GM10266 (cell line): ENCODE data around the gene RSBN1L.

Experiments
- DNase-seq: peaks from one replicate; pipeline ENCODE4 v3.0.0; 2012; ENCODE audit errors: extremely low spot score
- TF ChIP-seq, protein P1 (sequence below): IDR thresholded peaks from 2 replicates; pipeline ENCODE4 v1.5.1; 2012; ENCODE audit warnings: mild to moderate bottlenecking, low read depth; ENCODE audit not compliant: control insufficient read depth, insufficient read depth; ENCODE audit errors: missing control alignments

Gene RSBN1L

DNA sequence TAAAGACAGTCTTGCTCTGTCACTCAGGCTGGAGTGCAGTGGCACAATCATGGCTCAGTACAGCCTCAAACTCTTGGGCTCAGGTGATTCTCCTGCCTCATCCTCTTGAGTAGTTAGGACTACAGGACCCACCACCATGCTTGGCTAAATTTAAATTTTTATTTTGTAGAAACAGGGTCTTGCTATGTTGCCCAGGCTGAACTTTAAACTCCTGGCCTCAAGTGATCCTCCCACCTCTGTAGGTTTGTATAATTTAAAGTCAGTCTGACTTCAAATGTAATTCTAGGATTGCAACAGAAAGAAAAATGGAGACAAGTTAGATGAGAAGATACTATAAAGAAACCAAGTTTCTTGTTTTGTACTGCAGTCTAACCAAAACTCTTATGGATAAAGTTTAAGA, 90.5 kb downstream of the RSBN1L start:
- no peak for DNase-seq
- TF ChIP-seq, protein P1, sequence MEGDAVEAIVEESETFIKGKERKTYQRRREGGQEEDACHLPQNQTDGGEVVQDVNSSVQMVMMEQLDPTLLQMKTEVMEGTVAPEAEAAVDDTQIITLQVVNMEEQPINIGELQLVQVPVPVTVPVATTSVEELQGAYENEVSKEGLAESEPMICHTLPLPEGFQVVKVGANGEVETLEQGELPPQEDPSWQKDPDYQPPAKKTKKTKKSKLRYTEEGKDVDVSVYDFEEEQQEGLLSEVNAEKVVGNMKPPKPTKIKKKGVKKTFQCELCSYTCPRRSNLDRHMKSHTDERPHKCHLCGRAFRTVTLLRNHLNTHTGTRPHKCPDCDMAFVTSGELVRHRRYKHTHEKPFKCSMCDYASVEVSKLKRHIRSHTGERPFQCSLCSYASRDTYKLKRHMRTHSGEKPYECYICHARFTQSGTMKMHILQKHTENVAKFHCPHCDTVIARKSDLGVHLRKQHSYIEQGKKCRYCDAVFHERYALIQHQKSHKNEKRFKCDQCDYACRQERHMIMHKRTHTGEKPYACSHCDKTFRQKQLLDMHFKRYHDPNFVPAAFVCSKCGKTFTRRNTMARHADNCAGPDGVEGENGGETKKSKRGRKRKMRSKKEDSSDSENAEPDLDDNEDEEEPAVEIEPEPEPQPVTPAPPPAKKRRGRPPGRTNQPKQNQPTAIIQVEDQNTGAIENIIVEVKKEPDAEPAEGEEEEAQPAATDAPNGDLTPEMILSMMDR, result no peak

DNA sequence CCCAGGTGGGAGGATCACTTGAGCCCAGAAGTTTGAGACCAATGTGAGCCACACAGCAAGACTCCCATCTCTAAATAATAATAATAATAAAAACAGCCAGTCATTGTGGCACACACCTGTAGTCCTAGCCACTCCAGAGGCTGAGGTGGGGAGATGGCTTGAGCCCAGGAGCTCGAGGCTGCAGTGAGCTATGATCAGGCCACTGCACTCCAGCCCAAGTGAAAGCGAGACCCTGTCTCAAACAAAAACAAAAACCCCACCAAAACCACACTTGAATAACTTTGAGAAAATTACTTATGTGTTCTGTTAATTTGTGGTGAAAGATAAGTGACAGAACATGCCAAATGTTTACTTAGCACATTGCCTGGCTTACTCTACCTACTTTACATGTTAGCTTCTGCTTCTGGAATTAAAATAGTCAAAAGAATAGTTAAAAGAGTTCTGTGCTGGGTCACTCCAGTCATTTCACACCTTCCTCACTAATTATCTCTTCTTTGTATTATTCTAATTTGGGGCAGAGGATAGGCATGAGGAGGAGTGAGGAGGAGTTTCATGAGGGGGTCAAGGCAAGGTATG, 92.2 kb downstream of the RSBN1L start:
- no peak for DNase-seq
- TF ChIP-seq, protein P1, result no peak

DNA sequence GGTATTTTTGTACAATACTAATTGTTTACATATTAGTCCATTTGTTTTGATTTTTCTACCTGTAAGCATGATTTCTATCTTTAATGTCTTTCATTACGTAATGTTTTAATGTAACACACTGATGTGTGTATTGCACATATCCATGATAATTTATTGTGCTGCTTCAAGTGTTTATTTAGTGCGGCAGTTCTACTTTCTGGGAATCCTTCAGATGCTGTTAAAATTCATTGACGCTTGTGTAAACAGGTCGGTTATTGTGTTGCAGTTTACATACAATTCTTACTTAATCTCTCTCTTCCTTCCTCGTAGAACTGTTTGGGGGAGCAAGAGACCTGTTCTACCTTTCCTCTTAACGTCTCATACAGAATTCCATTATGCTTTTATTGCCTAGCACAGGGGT, 95.1 kb downstream of the RSBN1L start:
- no peak for DNase-seq
- TF ChIP-seq, protein P1, result no peak

DNA sequence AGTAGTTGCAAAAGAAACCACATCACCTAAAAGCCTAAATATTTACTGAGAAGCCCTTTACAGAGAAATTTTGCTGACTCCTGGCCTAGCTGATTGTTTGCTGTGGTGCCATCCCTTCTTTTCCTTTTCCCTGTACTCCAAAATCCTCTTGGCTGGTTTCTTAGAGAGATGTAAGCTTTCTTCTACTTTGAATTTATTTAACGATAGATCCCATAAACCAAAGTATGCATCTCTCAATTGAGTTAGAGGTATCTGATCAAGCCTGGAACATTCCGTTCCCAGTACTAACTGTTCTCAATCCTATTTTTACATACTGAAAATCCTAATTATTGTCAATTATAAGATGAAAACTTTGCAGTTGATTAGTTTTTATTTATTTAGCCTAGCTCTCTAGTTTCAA, 95.7 kb downstream of the RSBN1L start:
- TF ChIP-seq, protein P1, result no peak
- no peak for DNase-seq

DNA sequence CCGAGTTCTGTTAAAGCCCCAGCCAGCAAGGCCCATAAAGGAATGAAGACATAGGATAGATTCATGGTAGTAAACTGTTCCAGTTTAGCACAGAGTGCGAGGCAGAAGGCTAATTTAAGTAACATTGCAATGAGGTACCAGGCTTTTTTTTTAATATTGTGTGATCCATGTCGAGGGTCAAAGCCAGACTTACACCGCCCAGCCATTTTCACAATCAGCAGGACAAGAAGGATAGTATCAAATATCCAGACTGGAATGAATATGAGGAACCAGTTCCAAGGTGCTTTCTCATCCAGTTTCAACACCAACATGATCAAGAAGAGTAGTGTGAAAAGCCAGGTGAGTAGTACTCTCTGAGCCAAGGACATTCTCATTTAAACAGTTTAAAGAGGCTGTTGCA, 97.7 kb downstream of the RSBN1L start:
- TF ChIP-seq, protein P1, result no peak
- no peak for DNase-seq

DNA sequence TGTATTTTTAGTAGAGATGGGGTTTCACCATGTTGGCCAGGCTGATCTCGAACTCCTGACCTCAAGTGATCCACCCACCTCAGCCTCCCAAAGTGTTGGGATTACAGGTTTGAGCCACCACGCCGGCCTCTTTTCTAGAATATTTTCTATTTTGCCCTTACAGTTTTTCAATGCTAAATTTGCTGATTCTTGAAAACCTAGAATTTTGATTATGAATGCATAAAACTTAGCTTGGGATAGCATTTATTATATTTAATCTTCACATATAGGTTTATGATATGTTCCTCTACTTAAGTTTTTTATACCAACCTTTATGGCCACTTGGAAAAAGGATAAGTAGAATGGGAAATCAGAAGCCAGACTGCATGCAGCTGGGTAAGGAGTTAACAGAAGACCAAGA, 99.8 kb downstream of the RSBN1L start:
- DNase-seq, result no peak
- TF ChIP-seq, protein P1, result no peak

DNA sequence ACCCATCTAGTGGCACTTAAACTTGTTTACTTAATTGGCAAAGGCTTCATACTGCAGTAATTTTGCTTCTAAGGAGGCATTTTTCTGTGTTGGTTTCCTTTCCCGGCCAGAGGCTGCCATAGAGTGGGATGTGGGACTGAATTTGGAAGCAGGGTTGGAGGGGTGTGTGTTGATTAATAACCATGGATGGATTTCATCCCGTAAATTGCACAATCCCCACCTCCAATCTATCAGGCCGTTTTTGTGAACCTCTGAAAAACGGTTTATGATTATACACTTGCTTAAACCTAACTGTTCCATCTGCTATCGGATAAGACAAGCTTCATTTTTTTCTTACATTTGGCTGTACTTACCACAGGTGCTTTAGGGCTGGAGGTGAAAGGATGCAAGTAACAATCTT, 100.7 kb downstream of the RSBN1L start:
- TF ChIP-seq, protein P1, result no peak
- no peak for DNase-seq
